NCI-H2107 treated with DMSO at 0.1 percent for 48 hours (cell line): Measurements from ENCODE around the gene CSPG5.

ENCODE experiments used
- DNase-seq: peaks from one replicate; lab custom pipeline; 2025; ENCODE audit not compliant: unreplicated experiment; lab: John Stamatoyannopoulos, UW

CSPG5 gene

GRCh38 chr3:47578691-47579632, at the start of gene CSPG5:
TSS of gene CSPG5 (minus strand) at chr3:47578865. CDS start at chr3:47578693, 172 bp downstream.
- no peak for DNase-seq

GRCh38 chr3:47628426-47628825, 49.8 kb upstream of the CSPG5 start:
- no peak for DNase-seq

GRCh38 chr3:47622671-47623461, 44.2 kb upstream of the CSPG5 start:
- DNase-seq: no peak

GRCh38 chr3:47617086-47618010, 38.7 kb upstream of the CSPG5 start:
- DNase-seq: no peak

- DNase-seq: no peak
Observed at GRCh38 chr3:47614788-47615187, 36.1 kb upstream of the CSPG5 start.

- DNase-seq: no peak
Observed at GRCh38 chr3:47613722-47614121, 35.1 kb upstream of the CSPG5 start.

GRCh38 chr3:47612879-47613278, 34.2 kb upstream of the CSPG5 start:
- no peak for DNase-seq

- no peak for DNase-seq
Observed at GRCh38 chr3:47612178-47612577, 33.5 kb upstream of the CSPG5 start.

- no peak for DNase-seq
Observed at GRCh38 chr3:47611576-47611975, 32.9 kb upstream of the CSPG5 start.

GRCh38 chr3:47610583-47610982, 31.9 kb upstream of the CSPG5 start:
- DNase-seq: no peak

GRCh38 chr3:47607335-47607734, 28.7 kb upstream of the CSPG5 start:
- no peak for DNase-seq

- no peak for DNase-seq
Observed at GRCh38 chr3:47606165-47606564, 27.5 kb upstream of the CSPG5 start.

GRCh38 chr3:47605652-47606051, 27.0 kb upstream of the CSPG5 start:
- no peak for DNase-seq

GRCh38 chr3:47604145-47604544, 25.5 kb upstream of the CSPG5 start:
- no peak for DNase-seq

- DNase-seq: no peak
Observed at GRCh38 chr3:47603332-47603731, 24.7 kb upstream of the CSPG5 start.

GRCh38 chr3:47601281-47601680, 22.6 kb upstream of the CSPG5 start:
- no peak for DNase-seq

- no peak for DNase-seq
Observed at GRCh38 chr3:47594792-47595191, 16.1 kb upstream of the CSPG5 start.

GRCh38 chr3:47592066-47592795, 13.6 kb upstream of the CSPG5 start:
- DNase-seq: no peak

GRCh38 chr3:47590216-47590615, 11.6 kb upstream of the CSPG5 start:
- DNase-seq: no peak

GRCh38 chr3:47588587-47588986, 9.9 kb upstream of the CSPG5 start:
- DNase-seq: no peak
